ENCODE measurements around the gene IGHMBP2.

Gene IGHMBP2

GRCh38 chr11:68980776-68981065 is 77.0 kb downstream of the IGHMBP2 start, which contains the start of gene MRGPRD:
MRGPRD (minus strand) TSS chr11:68980986; CDS start chr11:68980986, 0 bp downstream.
- no peak for DNase-seq

- DNase-seq = no peak
Measured at GRCh38 chr11:68982134-68982533, 78.4 kb downstream of the IGHMBP2 start.

- no peak for DNase-seq
Measured at GRCh38 chr11:68983801-68984200, 80.1 kb downstream of the IGHMBP2 start.

DNA sequence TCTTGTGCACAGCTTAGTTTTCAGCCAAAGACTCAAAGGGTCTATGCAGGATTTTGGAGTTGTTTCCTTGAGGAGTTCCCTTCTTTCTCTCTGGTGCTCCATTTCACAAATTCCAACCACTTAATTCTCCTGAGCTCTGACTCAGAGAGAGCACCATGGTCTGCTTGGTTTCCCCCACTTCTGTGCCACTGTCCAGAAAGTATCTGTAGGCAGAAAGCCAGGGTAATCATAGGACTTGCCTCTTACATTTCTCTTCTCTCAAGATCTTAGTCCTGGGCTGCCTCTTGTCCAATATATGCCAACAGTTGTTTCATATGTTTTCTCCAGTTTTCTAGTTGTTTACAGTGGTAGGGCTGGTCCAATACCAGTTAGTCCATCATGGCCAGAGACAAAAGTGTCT is 83.5 kb downstream of the IGHMBP2 start:
- no peak for DNase-seq

DNA sequence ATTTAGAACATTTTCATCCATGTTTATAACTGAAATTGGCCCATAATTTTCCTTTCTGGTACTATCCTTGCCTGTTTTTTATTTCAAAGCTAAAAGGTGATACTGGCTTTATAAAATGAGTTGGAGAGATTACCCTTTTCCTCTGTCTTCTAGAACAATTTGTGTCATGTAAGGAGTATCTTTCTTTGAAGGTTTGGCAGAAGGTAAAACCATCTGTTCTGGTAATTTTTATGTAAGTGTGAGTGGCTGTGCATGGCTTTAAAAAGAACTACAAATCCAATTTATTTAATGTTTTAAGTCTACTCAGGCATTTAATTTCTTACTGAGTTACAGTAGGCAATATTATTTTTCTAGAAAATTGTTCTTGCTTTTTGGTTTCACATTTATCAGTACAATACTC is 84.8 kb downstream of the IGHMBP2 start:
- DNase-seq = no peak
